ENCODE data around the gene RYR1.
"Not testable (repeated sequence)": the region's sequence is repeated elsewhere in the genome, so short reads cannot be mapped to it uniquely, and the experiment has no call there.

RYR1 gene

GRCh38 chr19:38457690-38458405 is 24.4 kb downstream of the RYR1 start:
- no peak for DNase-seq (ENCODE audit: low read depth)

DNA sequence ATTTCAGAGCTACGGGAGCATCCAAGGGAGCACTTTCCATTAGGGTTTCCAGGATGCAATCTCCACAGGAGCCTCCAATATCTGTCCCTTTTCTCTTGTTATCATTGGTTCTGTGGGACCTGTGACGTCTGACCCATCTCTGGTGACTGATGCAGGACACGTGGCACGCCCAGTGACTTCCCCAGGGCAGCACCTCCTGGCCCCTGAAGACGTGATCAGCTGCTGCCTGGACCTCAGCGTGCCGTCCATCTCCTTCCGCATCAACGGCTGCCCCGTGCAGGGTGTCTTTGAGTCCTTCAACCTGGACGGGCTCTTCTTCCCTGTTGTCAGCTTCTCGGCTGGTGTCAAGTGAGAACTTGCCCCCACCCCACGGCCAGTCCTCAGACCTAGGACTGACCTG is 25.5 kb downstream of the RYR1 start:
- no peak for DNase-seq (ENCODE audit: low read depth)

DNA sequence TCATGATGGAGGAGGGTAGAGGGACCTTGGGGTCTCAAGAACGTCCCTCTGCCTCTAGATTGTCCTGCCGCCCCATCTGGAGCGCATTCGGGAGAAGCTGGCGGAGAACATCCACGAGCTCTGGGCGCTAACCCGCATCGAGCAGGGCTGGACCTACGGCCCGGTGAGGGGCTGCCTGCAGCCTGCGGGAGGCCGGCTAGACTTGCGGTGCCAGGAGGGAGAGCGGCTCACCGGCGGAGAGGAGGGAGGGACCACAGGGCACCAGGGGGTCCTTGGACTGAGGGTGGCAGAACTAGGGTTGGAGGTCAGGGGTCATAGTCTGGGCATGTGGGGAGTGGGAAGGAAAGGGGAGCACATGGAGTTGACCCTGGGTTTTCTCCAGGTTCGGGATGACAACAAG is 29.9 kb downstream of the RYR1 start:
- no peak for DNase-seq (ENCODE audit: low read depth)

GRCh38 chr19:38464421-38465082 is 31.1 kb downstream of the RYR1 start:
- DNase-seq (ENCODE audit: low read depth), result no peak

DNA sequence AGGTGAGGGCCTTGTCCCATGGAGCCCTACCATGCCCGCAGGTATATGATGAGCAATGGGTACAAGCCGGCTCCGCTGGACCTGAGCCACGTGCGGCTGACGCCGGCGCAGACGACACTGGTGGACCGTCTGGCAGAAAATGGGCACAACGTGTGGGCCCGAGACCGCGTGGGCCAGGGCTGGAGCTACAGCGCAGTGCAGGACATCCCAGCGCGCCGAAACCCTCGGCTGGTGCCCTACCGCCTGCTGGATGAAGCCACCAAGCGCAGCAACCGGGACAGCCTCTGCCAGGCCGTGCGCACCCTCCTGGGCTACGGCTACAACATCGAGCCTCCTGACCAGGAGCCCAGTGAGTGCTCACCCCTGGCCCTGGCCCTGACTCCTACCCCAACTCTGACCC is 32.6 kb downstream of the RYR1 start:
- no peak for DNase-seq (ENCODE audit: low read depth)

DNA sequence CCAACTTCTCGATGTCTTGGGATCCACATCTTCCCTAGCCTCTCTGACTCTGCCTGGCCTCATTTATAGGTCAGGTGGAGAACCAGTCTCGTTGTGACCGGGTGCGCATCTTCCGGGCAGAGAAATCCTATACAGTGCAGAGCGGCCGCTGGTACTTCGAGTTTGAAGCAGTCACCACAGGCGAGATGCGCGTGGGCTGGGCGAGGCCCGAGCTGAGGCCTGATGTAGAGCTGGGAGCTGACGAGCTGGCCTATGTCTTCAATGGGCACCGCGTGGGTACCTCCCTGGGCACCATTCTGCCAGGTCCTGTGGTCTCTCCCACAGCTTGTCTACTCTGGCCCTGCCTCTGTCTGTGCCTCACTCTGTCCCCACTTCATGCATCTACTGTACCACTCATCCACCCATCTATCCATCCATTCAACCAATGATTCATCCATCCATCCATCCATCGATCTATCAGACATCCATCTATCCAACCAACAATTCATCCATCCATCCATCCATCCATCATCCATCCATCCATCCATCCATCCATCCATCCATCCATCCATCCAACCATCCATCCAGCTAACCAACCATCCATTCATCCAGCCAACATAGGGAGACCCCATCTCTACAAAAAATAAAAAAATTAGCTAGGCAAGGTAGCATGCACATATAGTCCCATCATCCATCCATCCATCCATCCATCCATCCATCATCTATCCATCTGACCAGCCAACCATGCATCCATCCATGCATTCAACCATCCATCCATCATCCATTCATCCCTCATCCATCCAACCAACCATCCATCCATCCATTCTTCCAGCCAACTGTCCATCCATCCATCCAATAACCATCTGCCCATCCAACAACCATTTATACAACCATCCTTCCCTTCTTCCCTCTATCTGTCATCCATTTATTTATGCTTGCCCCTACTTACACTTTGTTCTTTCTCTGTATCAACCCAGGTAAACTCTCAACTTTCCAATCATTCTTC is 34.3 kb downstream of the RYR1 start:
- DNase-seq (ENCODE audit: low read depth), result no peak

- DNase-seq (ENCODE audit: low read depth), result no peak
Measured at GRCh38 chr19:38469151-38469550, 35.7 kb downstream of the RYR1 start.

DNA sequence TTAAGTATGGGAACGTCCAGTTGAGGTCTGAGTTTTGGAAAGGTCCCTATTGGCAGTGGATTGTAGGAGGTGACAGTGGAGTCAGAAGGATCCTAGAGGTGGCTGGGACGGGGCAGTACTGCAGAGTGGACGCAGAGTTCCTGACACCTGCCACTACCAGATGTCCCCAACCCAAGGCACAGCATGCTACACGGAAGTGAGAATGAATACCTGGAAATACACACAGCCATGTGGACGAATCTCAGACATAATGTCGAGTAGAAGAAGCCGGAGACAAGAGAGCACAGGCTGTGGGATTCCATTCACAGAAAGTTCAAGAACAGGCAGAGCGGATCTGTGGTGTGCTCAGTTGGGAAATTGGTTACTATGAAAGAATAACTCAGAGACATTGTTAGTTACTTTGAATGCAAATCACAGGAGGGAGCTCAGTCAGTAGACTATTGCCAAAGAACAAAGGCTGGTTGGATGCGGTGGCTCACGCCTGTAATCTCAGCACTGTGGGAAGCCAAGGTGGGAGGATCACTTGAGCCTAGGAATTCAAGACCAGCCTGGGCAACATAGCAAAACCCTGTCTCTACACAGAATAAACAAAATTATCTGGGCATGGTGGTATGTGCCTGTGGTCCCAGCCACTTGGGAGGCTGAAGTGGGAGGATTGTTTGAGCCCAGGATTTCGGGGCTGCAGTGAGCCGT is 37.4 kb downstream of the RYR1 start:
- DNase-seq (ENCODE audit: low read depth), result no peak

DNA sequence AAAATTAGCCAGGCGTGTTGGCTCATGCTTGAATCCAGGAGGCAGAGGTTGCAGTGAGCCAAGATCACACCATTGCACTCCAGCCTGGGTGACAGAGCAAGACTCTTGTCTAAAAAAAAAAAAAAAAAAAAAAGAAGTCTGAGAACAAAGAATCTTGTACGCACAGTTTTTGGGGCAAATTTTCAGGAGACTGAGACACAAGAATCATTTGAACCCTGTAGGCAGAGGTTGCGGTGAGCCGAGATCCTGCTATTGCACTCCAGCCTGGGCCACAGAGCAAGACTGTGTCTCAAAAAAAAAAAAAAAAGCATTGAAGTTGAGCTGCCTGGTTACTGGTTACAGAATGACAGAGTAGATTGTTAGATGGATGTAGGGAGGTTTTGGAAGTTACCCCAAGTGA is 39.2 kb downstream of the RYR1 start:
- DNase-seq (ENCODE audit: low read depth), result not testable (repeated sequence)

- DNase-seq (ENCODE audit: low read depth), result no peak
Measured at GRCh38 chr19:38473201-38473600, 39.7 kb downstream of the RYR1 start.

DNA sequence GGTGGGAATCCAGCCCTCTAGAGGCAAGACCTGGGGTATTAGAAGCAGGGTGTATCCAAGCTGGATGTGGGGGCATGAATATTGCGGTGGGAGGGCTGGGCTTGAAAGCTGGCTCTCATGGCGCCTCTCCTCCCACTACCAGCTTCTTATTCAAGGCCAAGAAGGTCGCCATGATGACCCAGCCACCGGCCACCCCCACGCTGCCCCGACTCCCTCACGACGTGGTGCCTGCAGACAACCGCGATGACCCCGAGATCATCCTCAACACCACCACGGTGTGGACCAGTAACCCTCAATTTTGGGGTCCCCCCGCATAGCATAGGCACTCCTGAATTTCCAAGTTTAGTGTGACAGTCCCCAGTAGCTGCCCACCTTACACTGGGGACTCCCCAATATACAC is 41.7 kb downstream of the RYR1 start:
- DNase-seq (ENCODE audit: low read depth), result no peak

DNA sequence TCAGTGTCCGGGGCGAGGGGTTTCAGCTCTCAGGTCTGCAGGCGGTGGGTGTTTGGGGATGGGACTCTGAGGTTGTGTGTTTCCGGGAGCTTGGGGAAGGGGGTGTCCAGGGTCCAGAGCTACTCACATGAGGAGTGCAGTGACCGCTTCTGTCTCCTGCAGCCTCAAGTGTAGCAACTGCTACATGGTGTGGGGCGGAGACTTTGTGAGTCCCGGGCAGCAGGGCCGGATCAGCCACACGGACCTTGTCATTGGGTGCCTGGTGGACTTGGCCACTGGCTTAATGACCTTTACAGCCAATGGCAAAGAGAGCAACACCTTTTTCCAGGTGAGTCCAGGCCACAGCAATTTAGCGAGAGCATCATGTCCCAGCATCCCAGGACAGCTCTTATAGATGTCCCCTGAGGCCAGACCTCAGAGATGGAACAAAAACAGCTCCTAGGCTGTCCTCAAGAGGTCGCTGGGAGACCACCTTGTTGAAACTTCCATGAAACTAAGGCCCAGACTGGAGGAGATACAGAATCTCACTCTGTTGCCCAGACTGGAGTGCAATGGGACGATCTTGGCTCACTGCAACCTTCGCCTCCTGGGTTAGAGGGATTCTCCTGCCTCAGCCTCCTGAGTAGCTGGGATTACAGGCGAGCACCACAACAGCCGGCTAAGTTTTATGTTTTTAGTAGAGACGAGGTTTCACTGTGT is 44.9 kb downstream of the RYR1 start:
- DNase-seq (ENCODE audit: low read depth), result peak; percentile 5

DNA sequence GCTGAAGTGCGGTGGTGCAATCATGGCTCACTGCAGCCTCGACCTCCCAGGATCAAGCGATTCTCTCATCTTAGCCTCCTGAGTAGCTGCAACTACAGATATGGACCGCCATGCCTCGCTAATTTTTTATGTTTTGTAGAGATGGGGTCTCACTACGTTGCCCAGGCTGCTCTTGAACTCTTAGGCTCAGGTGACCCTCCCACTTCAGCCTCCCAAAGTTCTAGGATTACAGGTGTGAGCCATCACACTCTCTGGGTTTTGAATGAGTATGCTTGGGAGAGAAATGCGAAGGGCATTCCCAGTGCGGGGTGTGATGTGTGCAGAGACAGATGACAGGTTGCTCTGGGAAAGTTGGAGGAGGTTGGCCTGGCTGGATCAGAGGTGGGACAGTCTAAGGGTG is 49.0 kb downstream of the RYR1 start:
- DNase-seq (ENCODE audit: low read depth), result no peak

- no peak for DNase-seq (ENCODE audit: low read depth)
Measured at GRCh38 chr19:38483016-38483630, 49.6 kb downstream of the RYR1 start.

DNA sequence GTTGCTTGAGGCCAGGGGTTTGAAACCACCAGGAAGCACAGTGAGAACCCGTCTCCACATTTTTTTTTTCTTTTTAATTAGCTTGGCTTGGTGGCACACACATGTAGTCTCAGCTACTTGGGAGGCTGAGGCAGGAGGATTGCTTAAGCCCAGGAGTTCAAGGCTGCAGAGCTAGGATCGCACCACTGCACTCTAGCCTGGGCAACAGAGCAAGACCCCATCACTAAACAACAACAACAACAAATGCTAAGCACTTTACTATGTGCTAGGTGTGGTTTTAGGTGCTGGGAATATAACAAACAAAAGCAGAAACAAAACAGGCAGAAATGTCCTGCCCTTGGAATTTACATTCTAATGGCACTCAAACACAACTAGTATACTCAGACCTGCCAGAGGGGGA is 51.3 kb downstream of the RYR1 start:
- DNase-seq (ENCODE audit: low read depth), result no peak

DNA sequence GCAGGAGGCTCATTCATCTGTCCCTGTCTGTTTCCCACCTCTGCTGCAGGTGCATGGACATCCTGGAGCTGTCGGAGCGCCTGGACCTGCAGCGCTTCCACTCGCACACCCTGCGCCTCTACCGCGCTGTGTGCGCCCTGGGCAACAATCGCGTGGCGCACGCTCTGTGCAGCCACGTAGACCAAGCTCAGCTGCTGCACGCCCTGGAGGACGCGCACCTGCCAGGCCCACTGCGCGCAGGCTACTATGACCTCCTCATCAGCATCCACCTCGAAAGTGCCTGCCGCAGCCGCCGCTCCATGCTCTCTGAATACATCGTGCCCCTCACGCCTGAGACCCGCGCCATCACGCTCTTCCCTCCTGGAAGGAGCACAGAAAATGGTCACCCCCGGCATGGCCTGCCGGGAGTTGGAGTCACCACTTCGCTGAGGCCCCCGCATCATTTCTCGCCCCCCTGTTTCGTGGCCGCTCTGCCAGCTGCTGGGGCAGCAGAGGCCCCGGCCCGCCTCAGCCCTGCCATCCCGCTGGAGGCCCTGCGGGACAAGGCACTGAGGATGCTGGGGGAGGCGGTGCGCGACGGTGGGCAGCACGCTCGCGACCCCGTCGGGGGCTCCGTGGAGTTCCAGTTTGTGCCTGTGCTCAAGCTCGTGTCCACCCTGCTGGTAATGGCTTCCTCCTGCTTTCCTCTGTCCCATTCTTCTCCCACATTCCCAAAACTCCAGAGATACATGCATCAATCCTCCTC is 52.2 kb downstream of the RYR1 start:
- DNase-seq (ENCODE audit: low read depth), result no peak

GRCh38 chr19:38486731-38487336 is 53.3 kb downstream of the RYR1 start:
- DNase-seq (ENCODE audit: low read depth), result no peak

DNA sequence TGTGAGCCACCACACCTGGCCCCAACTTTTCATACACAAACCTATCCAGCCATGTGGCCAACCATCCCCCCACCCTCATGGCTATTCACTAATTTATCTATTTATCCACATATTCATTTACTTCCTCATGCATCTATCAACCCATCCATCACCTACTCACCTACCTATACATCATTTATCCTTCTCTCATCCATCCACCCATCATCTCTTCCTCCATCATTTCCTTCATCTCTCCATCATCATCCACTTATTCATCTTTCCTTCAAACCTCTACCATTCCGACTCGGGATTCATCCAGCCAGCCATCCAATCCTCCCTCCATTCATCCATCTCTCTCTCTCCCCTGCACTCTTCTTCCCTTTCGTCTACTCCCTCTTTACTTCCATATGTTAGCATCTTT is 54.6 kb downstream of the RYR1 start:
- no peak for DNase-seq (ENCODE audit: low read depth)

DNA sequence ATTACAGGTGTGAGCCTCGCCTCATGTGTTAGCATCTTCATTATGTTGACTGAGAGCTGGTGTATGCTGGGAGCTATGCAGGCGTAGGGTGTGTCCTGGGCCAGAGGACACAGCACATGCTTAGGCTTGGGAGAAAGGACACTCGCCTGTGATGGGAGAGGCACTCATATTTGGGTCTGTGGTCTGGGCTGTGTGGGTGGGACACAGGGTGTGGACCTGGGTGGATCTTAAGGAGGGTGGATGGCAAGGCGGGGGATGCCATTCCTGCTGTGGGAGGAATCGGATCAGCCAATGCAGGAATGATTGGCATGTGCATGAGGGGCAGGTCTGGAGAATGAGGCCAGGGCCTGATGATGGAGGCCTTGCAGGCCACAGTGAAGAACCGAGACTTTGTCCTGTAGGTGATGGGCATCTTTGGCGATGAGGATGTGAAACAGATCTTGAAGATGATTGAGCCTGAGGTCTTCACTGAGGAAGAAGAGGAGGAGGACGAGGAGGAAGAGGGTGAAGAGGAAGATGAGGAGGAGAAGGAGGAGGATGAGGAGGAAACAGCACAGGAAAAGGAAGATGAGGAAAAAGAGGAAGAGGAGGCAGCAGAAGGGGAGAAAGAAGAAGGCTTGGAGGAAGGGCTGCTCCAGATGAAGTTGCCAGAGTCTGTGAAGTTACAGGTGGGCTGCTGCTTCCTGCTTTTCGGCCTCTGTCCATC is 55.4 kb downstream of the RYR1 start:
- DNase-seq (ENCODE audit: low read depth), result no peak

Data from CMK (cell line).